ENCODE data around the gene SPATS2.

GRCh38 chr12:49439042-49439441, 71.8 kb downstream of the SPATS2 start:
- TF ChIP-seq, protein P1, sequence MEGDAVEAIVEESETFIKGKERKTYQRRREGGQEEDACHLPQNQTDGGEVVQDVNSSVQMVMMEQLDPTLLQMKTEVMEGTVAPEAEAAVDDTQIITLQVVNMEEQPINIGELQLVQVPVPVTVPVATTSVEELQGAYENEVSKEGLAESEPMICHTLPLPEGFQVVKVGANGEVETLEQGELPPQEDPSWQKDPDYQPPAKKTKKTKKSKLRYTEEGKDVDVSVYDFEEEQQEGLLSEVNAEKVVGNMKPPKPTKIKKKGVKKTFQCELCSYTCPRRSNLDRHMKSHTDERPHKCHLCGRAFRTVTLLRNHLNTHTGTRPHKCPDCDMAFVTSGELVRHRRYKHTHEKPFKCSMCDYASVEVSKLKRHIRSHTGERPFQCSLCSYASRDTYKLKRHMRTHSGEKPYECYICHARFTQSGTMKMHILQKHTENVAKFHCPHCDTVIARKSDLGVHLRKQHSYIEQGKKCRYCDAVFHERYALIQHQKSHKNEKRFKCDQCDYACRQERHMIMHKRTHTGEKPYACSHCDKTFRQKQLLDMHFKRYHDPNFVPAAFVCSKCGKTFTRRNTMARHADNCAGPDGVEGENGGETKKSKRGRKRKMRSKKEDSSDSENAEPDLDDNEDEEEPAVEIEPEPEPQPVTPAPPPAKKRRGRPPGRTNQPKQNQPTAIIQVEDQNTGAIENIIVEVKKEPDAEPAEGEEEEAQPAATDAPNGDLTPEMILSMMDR (IDR thresholded peaks at IDR 0.05), result no peak
- TF ChIP-seq EZH2 (IDR thresholded peaks at IDR 0.05; ENCODE audit: borderline replicate concordance, insufficient read depth, low read depth, low read length, poor library complexity, severe bottlenecking), result no peak
